Stimulated activated CD4-positive, alpha-beta T cell treated with anti-CD3 and anti-CD28 coated beads, Interleukin-12 subunit alpha, Interleukin-12 subunit beta, amount 100 ng/mL, for 24 hours (primary cell): Measurements from ENCODE around the gene TOMM40.
"Not testable (repeated sequence)": the region's sequence is repeated elsewhere in the genome, so short reads cannot be mapped to it uniquely, and the experiment has no call there.

Experiments
- DNase-seq, 2 experiments: peaks; one replicate each; pipeline ENCODE4 v3.0.0-alpha.2; 2020; ENCODE audit warnings: low read depth in 2 of 2

Gene TOMM40

DNA sequence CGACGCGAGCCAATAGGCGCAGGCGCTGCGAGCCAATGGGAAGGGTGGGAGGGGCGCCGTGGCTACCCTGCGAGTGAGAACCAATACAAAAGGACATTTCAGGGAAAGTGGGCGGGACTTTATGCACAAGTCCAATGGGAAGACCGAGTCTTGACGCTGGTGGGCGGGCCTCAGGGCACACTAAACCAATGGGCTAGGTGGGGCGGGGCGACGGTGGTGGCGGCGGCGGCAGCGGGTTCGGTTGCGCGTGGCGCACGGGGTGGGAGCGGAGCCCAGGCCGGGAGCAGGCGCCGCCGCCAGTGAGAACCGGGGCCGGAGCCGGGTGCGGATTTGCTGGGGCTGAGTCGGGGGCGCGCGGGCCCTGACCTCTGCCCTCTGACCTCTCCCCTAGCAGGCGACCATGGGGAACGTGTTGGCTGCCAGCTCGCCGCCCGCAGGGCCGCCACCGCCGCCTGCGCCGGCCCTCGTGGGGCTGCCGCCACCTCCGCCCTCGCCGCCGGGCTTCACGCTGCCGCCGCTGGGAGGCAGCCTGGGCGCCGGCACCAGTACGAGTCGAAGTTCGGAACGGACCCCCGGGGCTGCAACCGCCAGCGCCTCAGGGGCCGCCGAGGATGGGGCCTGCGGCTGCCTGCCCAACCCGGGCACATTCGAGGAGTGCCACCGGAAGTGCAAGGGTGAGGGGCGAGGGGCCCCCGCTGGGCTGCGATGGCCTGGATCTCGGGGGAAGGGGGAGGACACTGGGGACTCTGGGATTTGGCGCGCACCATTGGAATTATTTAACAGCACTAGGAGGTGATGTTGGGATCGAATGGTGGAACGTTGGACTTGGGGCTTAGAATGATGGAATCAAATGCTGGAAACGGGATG is at the start of gene TOMM40:
TSS of gene TOMM40 (plus strand) at position 239 of the 867 bp plus-strand sequence. CDS start at position 401, 162 bp downstream.
- peak in 1 of 2 experiments; percentile 100 for DNase-seq

DNA sequence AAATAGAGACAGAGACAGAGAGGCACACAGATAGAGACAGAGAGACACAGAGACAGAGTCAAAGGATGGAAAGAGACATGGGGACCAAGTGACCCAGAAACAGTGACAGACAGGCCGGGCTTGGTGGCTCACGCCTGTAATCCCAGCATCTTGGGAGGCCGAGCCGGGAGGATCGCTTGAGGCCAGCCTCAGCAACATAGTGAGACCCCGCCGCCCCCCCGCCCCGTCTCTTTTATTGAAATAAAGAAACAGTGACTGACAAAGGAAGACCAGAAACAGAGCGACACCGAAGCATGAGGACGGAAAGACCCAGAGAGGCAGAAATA is 45.8 kb upstream of the TOMM40 start:
- DNase-seq, result no peak

DNA sequence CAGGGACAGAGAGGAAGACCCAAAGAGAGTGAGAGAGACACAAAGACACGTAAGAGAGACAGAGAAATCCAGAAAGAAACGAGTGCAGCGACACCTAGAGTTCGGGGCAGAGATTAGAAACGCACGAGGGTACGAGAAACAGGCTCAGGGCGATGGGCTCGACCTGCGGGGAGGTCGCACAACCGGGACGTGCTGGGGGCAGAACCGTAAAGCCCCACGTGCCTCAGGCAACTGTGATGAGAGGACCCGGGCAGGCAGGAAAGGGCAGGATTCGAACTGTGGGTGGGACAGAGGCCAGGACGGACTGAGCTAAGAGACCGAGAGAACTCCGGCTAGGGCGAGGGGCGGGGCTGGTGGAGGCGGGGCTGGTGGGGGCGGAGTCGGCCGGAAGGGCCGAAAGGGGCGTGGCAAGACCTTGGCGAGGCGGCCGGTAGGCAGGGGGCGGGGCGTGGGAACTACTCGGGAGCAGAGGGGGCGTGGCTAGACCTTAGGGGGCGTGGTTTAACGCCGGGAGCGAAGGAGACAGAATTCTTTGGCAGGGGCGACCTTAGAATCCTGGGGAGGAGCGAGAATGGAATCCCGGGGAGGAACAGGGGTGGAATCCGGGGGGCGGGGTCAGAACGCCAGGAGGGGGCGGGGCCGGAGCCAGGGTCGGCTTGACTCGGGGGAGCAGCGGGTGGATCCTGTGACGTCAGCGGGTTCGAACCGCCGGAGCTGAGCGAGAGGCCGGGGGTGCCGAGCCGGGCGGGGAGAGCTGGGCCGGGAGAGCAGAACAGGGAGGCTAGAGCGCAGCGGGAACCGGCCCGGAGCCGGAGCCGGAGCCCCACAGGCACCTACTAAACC is 45.2 kb upstream of the TOMM40 start, which contains the start of gene NECTIN2:
TSS of gene NECTIN2 (plus strand) at position 686 of the 843 bp plus-strand sequence. CDS start 229 bp downstream, outside the sequence.
- DNase-seq, result peak; percentile 76 to 96

GRCh38 chr19:44846455-44847143 is 44.5 kb upstream of the TOMM40 start:
- no peak for DNase-seq

GRCh38 chr19:44847144-44848035 is 43.7 kb upstream of the TOMM40 start:
- no peak for DNase-seq

DNA sequence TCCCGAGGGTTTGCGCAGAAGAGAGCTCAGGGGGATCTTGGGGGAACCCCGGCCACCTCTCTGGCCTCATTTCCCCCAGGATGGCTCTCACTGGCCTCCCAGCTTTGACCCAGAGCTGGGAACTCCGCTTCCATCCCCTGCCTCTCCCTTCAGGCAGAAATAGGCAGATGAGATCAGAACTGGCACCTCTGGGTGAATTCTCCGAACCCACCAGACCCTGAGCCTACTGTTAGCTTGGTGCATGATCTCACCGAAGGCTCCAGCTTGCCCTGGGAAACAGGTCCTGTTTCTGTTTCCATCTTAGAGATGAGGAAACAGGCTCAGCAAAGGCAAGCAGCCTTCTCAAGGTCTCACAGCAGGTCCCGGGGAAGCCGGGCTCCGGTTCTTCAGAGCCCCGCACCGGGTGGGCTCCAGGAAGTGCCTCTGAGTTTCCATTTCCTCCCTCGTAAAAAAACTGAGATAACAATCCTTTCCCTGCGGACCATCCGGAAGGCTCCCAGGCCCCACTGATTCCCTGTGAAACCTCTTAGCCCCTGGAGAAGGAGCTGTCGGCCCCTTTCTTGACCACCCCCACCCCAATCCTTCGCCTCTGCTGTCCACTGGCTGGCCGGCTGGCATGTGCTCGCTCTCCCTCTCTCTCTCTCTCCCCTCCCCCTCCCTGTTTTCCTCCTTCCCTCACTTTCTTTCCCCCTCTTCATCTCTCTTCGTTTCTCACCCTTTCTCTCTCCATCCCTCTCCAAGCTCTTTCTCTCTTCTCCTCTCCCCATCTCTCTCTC is 42.8 kb upstream of the TOMM40 start:
- DNase-seq, result no peak

GRCh38 chr19:44848812-44849447 is 42.1 kb upstream of the TOMM40 start:
- no peak for DNase-seq

DNA sequence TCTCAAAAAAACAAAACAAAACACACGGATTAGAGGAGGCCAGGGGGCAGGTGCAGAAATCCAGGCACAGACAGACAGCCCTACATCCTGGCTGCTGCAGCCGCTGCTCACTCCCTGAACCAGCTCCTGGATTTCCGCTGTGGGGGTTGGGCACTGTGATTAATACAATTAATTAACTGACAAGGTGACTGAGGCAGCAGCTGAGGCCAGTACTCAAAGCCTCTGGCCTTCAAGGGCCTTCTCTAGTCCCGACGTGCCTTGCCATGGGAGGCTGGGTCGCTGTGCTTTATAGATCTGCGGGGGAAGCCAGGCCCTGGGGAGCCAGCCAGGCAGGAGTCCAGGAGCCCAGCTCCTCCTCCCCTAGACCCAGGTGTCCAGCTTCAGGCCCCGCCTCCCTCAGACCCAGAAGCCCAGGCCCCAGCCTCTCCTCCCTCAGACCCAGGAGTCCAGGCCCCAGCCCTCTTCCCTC is 40.4 kb upstream of the TOMM40 start:
- no peak for DNase-seq

- no peak for DNase-seq
Measured at GRCh38 chr19:44851427-44851826, 39.6 kb upstream of the TOMM40 start.

DNA sequence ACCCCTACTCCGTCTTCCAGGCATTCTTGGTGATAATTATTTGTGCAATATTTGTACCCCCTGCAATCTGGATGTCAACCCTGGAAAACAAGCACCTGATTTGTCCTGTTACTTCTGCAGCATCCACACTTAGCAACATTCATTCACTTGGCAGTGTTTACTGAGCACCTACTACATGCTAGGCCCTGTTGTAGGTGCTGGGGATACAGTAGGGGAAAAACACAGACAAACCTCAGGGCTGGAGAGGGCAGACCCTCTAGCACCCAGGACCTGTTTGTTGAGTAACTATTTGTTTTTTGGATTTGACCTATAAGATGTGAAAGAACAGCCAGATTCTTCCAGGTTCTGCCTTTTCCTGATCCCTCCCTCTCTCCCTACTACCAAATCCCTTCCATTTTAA is 35.4 kb upstream of the TOMM40 start:
- no peak for DNase-seq

GRCh38 chr19:44856421-44857083 is 34.5 kb upstream of the TOMM40 start:
- DNase-seq, result no peak

DNA sequence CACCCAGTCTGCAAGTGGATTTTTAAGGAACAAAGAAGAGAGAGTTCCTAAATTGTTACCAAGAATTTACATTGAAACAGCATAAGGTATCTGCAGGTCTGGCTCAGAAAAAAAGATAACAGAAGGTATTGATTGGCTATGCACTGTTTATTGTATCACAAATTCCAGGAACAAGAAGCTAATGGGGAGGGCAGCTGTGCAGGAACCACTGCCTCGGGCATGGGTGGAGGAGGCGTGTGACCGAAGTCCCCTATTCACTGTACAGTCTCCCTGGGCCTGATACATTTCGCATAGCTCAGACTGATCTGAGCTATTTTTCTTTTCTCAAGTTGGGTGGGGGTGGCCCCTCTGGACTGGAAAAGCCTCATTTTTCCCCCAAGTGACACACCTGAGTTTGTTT is 33.2 kb upstream of the TOMM40 start:
- no peak for DNase-seq

GRCh38 chr19:44861576-44861975 is 29.5 kb upstream of the TOMM40 start:
- not testable (repeated sequence) for DNase-seq

GRCh38 chr19:44863990-44864389 is 27.1 kb upstream of the TOMM40 start:
- DNase-seq, result no peak

- no peak for DNase-seq
Measured at GRCh38 chr19:44865196-44865767, 25.8 kb upstream of the TOMM40 start.

DNA sequence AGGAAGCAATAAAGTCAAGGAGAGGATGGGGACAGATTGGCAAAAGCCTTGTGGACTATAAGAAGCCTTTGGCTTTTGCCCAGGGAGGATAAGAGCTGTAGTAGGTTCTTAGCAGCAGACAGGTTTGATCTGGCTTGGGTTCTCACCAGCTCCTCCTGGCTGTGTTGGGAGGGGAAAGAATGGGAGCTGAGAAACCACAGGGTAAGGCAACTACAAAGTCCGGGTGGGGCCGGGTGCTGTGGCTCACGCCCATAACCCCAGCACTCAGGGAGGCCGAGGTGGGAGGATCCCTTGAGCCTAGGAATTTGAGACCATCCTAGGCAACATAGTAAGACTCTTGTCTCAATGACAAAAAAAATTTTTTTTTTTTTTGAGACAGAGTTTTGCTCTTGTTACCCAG is 24.4 kb upstream of the TOMM40 start:
- no peak for DNase-seq

GRCh38 chr19:44867578-44867977 is 23.5 kb upstream of the TOMM40 start:
- DNase-seq, result no peak

GRCh38 chr19:44869733-44870470 is 21.2 kb upstream of the TOMM40 start:
- DNase-seq, result no peak
